K562 (cell line): ENCODE measurements around the gene ESRRG. TPM values are rescaled to one million over a fixed set of nuclear protein-coding genes. Genes with fewer than 3 reads are reported as not detected.

ENCODE experiments used
- ATAC-seq: fragments of 200-7000 bp; cut with Tn5 transposase; 3 replicates; pipeline ENCODE4 v1.9.1; 2020; ENCODE audit warnings: moderate library complexity
- BruUV-seq: library from RNA; stranded (reverse); fragments of 400-500 nt; replicated peaks from 2 replicates; lab custom pipeline; 2021; lab: Mats Ljungman, UMichigan
- CTCF ChIA-PET: fragments of 300-600 bp; formaldehyde crosslinking; extraction: SDS; loops from one replicate; lab custom pipeline; 2021; ENCODE audit warnings: low intra/inter-chr PET ratio; lab: Yijun Ruan, JAX
- POLR2A ChIA-PET: fragments of 300-600, 350-650 bp; sonication (Branson Sonifier 250); formaldehyde crosslinking; extraction: SDS; loops from one replicate; lab custom pipeline; 2021; ENCODE audit warnings: antibody characterized with exemption, inconsistent platforms; lab: Yijun Ruan, JAX
- DNase-seq, 4 experiments: peaks; one replicate each; pipeline versions ENCODE4 v3.0.0 to v3.0.0-alpha.2; 2011 to 2018; ENCODE audit warnings: low spot score in 3 of 4, mixed read lengths in 3 of 4; ENCODE audit errors: extremely low read depth in 1 of 4
- FAIRE-seq: peaks from 2 replicates; lab custom pipeline; 2011; peaks lifted over from hg19 to GRCh38; lab: Jason Lieb, UNC
- H2AFZ ChIP-seq: 2 replicates; pipeline ENCODE4 v1.6.0; 2011; ENCODE audit warnings: low read depth, low read length, control low read depth, inconsistent platforms
- H3K27ac ChIP-seq: fragments of 200-600 bp; 3 replicates; pipeline ENCODE4 v1.8.0; 2011; ENCODE audit warnings: low read depth, mild to moderate bottlenecking, control low read depth, inconsistent platforms, low read length, moderate library complexity, mixed read lengths; ENCODE audit errors: extremely low read depth
- H3K27me3 ChIP-seq, 2 experiments: fragments of 300-600 bp in 1 of 2; 2 replicates in 1 of 2; 3 replicates in 1 of 2; pipeline versions ENCODE4 v1.6.0 to v1.8.0; 2011; ENCODE audit warnings: inconsistent platforms in 2 of 2, low read length in 2 of 2, mild to moderate bottlenecking in 1 of 2, mixed read lengths in 1 of 2, moderate library complexity in 1 of 2; ENCODE audit not compliant: control insufficient read depth in 2 of 2, insufficient read depth in 2 of 2
- H3K36me3 ChIP-seq: fragments of 300-600 bp; 3 replicates; pipeline ENCODE4 v1.8.0; 2011; ENCODE audit warnings: mild to moderate bottlenecking, low read length, inconsistent platforms; ENCODE audit not compliant: control insufficient read depth, insufficient read depth
- H3K4me1 ChIP-seq, 2 experiments: fragments of 200-600 bp in 1 of 2; replicated peaks in 1 of 2; 2 replicates in 1 of 2; 3 replicates in 1 of 2; pipeline versions ENCODE4 v1.5.1 to v1.8.0; 2011; ENCODE audit warnings: inconsistent platforms in 2 of 2, low read length in 2 of 2, mild to moderate bottlenecking in 1 of 2, mixed read lengths in 1 of 2, moderate library complexity in 1 of 2; ENCODE audit not compliant: control insufficient read depth in 2 of 2, insufficient read depth in 2 of 2
- H3K4me2 ChIP-seq: 2 replicates; pipeline ENCODE4 v1.6.1; 2011; ENCODE audit warnings: low read length, control low read depth, inconsistent platforms, mixed read lengths; ENCODE audit not compliant: insufficient read depth
- H3K4me3 ChIP-seq: fragments of 200-600 bp; sonication (generic), shearing (Covaris generic); 2 replicates; pipeline ENCODE4 v1.5.1; 2016; ENCODE audit warnings: control low read depth, inconsistent platforms
- H3K79me2 ChIP-seq: fragments of 200-600 bp; 3 replicates; pipeline ENCODE4 v1.8.0; 2011; ENCODE audit warnings: low read length, inconsistent platforms; ENCODE audit not compliant: control insufficient read depth, insufficient read depth
- H3K9ac ChIP-seq, 2 experiments: 2 replicates each; pipeline versions ENCODE4 v1.6.0 to v1.6.1; 2011; ENCODE audit warnings: low read depth in 2 of 2, low read length in 2 of 2, control low read depth in 1 of 2, inconsistent platforms in 1 of 2, mild to moderate bottlenecking in 1 of 2, mixed read lengths in 1 of 2; ENCODE audit not compliant: insufficient read depth in 1 of 2
- H3K9me1 ChIP-seq: one replicate; pipeline ENCODE4 v1.6.0; 2011; ENCODE audit warnings: inconsistent platforms, mild to moderate bottlenecking, low read length, moderate library complexity; ENCODE audit not compliant: control insufficient read depth, insufficient read depth
- H3K9me3 ChIP-seq: replicated peaks from 2 replicates; pipeline ENCODE4 v1.5.1; 2011; ENCODE audit warnings: low read depth, low read length, inconsistent platforms; ENCODE audit not compliant: control insufficient read depth, insufficient read depth
- H4K20me1 ChIP-seq: replicated peaks from 2 replicates; pipeline ENCODE4 v1.6.1; 2011; ENCODE audit warnings: low read length, inconsistent platforms, mixed read lengths; ENCODE audit not compliant: control insufficient read depth, insufficient read depth
- ATF2 ChIP-seq: sonication (generic); formaldehyde crosslinking; IDR thresholded peaks from 2 replicates; pipeline ENCODE4 v1.8.1; 2022; ENCODE audit warnings: missing genetic modification reagents
- CEBPB ChIP-seq: fragments of 450-650 bp; IDR thresholded peaks from 2 replicates; pipeline ENCODE4 v1.6.1; 2016; ENCODE audit warnings: missing genetic modification characterization, missing compliant biosample characterization
- KDM1A ChIP-seq, 2 experiments: fragments of 450-650 bp; IDR thresholded peaks; 2 replicates each; pipeline ENCODE4 v1.6.1; 2016; ENCODE audit warnings: mild to moderate bottlenecking in 2 of 2
- WGBS: fragments of 100-300 bp; shearing (Covaris generic); methylation state at CpG from one replicate; pipeline ENCODE4 v1.1.6; 2016; ENCODE audit warnings: low coverage, mixed read lengths; ENCODE audit not compliant: insufficient coverage; ENCODE audit errors: missing lambda C conversion rate; 5-methylcytosine and 5-hydroxymethylcytosine counted together
- in situ Hi-C: fragments of 300-500 bp; cut with MboI; formaldehyde crosslinking; loops from 4 replicates; pipeline ENCODE4 v1.15.0; 2018; ENCODE audit warnings: inconsistent platforms, mixed read lengths
- intact Hi-C: fragments of 100-400 bp; cut with micrococcal nuclease; formaldehyde crosslinking; loops from 2 replicates; pipeline ENCODE4 v1.14.2; 2022
- polyA plus RNA-seq, 8 experiments: library from polyadenylated mRNA; depleted of rRNA in 4 of 8; stranded (reverse) in 5 of 8; unstranded in 3 of 8; fragments of >200 nt; fragmentation: Nextera tagmentation in 2 of 8; fragmentation: Illumina TruSeq in 1 of 8; extraction: Ambion mirVana in 2 of 8; extraction: Trizol in 1 of 8; gene quantifications; 2 replicates each; pipeline versions ENCODE4 v1.2.1 to v1.2.3, GENCODE V29; 2011 to 2014; ENCODE audit warnings: inconsistent platforms in 1 of 8, missing spikeins in 1 of 8
- total RNA-seq, 7 experiments: library from RNA; depleted of rRNA in 6 of 7; stranded (reverse); fragments of >200 nt in 6 of 7; fragmentation: Illumina TruSeq in 2 of 7; extraction: Trizol in 2 of 7; gene quantifications; 2 replicates each; pipeline versions ENCODE4 v1.2.1 to v1.2.3, GENCODE V29; 2011 to 2021; ENCODE audit warnings: low replicate concordance in 1 of 7

ESRRG gene
- total and polyA plus RNA-seq, 9 of the 15 experiments (the other 6 are each of a cell fraction or from before 2014, with no cell fraction given): not detected

GRCh38 chr1:216500273-216500967 lies 222.8 kb downstream of the ESRRG start:
- TF ChIP-seq ATF2: no peak
- 0 out of 2 replicates have a peak, but pooled peaks have one; percentile 16 for TF ChIP-seq CEBPB (tag)
- TF ChIP-seq KDM1A (IDR thresholded peaks at IDR 0.05): no peak
- no peak overlapping the region for H2AFZ ChIP-seq
- no peak overlapping the region for H3K27ac ChIP-seq
- POLR2A ChIA-PET: no interaction called here
- no peaks in the 10 kb centered on the region for H3K9me3 ChIP-seq
- no peaks in the 10 kb centered on the region for H4K20me1 ChIP-seq
- no peaks in the 10 kb centered on the region for H3K9me1 ChIP-seq
- 0% methylated on average over 3 of the region's 3 CpGs for WGBS
- no peak overlapping the region for H3K4me3 ChIP-seq
- DNase-seq (no peak), ATAC-seq (no peak), FAIRE-seq (no peak)
- CTCF ChIA-PET: no interaction called here
- no peak overlapping the region for H3K9ac ChIP-seq
- no peaks in the 10 kb centered on the region for H3K27me3 ChIP-seq
- H3K36me3 ChIP-seq: no peaks in the 10 kb centered on the region
- H3K4me2 ChIP-seq: no peak overlapping the region
- H3K4me1 ChIP-seq: no peaks in the 10 kb centered on the region
- no peaks in the 10 kb centered on the region for H3K79me2 ChIP-seq
- in situ Hi-C loops (no loop called here), intact Hi-C loops (no loop called here)
- BruUV-seq: no TSS peak
